Heart right ventricle (tissue), 16 donors: ENCODE data around the gene PFKP. TPM values are rescaled to one million over a fixed set of nuclear protein-coding genes. Genes with fewer than 3 reads are reported as not detected.
A peak's percentile ranks its signal among the peaks of the same experiment; 100 is the strongest.

Experiments used
- ATAC-seq, 8 donors: fragments of 200-7000 bp; cut with Tn5 transposase; one replicate each; pipeline ENCODE4 v1.9.1; 2020; ENCODE audit warnings: mild to moderate bottlenecking in 8 of 8, moderate library complexity in 8 of 8, moderate number of reproducible peaks in 1 of 8
- DNase-seq, 2 donors: peaks; one replicate each; pipeline ENCODE4 v3.0.0-alpha.2; 2020
- H3K27ac ChIP-seq, 10 donors: fragments of 200-600 bp; sonication (generic) in 2 of 10; one replicate each; pipeline versions ENCODE4 v1.5.0 to v1.8.0; 2020 to 2022; ENCODE audit warnings: mild to moderate bottlenecking in 3 of 10
- H3K27me3 ChIP-seq, 7 donors: fragments of 200-600 bp; one replicate each; pipeline ENCODE4 v1.8.0; 2021 to 2022; ENCODE audit warnings: mild to moderate bottlenecking in 2 of 7
- H3K36me3 ChIP-seq, 9 donors: fragments of 200-600 bp; sonication (generic) in 1 of 9; one replicate each; pipeline versions ENCODE4 v1.5.0 to v1.8.0; 2020 to 2022; ENCODE audit warnings: mild to moderate bottlenecking in 2 of 9
- H3K4me1 ChIP-seq, 9 donors: fragments of 200-600 bp; sonication (generic) in 1 of 9; one replicate each; pipeline versions ENCODE4 v1.5.0 to v1.8.0; 2020 to 2022; ENCODE audit warnings: mild to moderate bottlenecking in 4 of 9
- H3K4me3 ChIP-seq, 10 donors: fragments of 200-600 bp; sonication (generic) in 2 of 10; one replicate each; pipeline versions ENCODE4 v1.5.0 to v1.8.0; 2020 to 2022; ENCODE audit warnings: mild to moderate bottlenecking in 7 of 10, moderate library complexity in 2 of 10
- H3K9me3 ChIP-seq, 11 donors: fragments of 200-600 bp in 10 of 11; sonication (generic) in 2 of 11; one replicate each; pipeline versions ENCODE4 v1.5.0 to v1.8.0; 2013 to 2022; ENCODE audit warnings: mild to moderate bottlenecking in 2 of 11, control low read depth in 1 of 11, moderate library complexity in 1 of 11
- WGBS, 2 donors: extraction: QIAGEN DNeasy Blood & Tissue Kit; methylation state at CpG; one replicate each; pipeline ENCODE4 v1.1.7; 2013; ENCODE audit warnings: inconsistent platforms in 1 of 2; 5-methylcytosine and 5-hydroxymethylcytosine counted together
- intact Hi-C, 10 donors: fragments of 100-400 bp; cut with DNase I; formaldehyde crosslinking; loops; one replicate each; pipeline versions ENCODE4 v1.11.1 to v1.14.2; 2022
- polyA plus RNA-seq, 2 donors: library from polyadenylated mRNA; stranded (reverse); fragments of 200-250 nt; gene quantifications; one replicate each; pipeline ENCODE4 v1.2.3, GENCODE V29; 2013
- total RNA-seq, 10 donors: library from RNA; stranded (reverse); fragmentation: NEBNext Ultra II Directional in 3 of 10; extraction: Animal tissue kit (Norgen Biotek cat#: 25700) in 3 of 10; gene quantifications; one replicate each; pipeline versions ENCODE4 v1.2.1 to v1.2.4, GENCODE V29; 2021 to 2023
- TF ChIP-seq, protein P1 (sequence below), 9 donors: fragments of 200-600 bp; sonication (generic) in 2 of 9; IDR thresholded peaks; one replicate each; pipeline versions ENCODE4 v1.5.0 to v1.8.0; 2021 to 2022; ENCODE audit warnings: antibody characterized with exemption in 9 of 9, mild to moderate bottlenecking in 5 of 9, moderate library complexity in 1 of 9
- donor health status: Arrhythmogenic right ventricular cardiomyopathy.
- donor health status: ischemic (EF 13 %, LVEDD 7.1; RV severe dilation, severe dysfunction).
- donor health status: healthy with polysubstance abuse.
- donor health status: DM: no; HTN: yes; CAD: no.
- donor health status: DM: no; HTN: no; CAD: no.
- donor health status: ischemic (EF 25% LVEDD 6.9; RV normal size, moderate dysfunction).
- donor health status: ischemic (EF 25% LVEDD 5.7; RV mildly dilated, moderate dysfunction).
- donor health status: healthy.
- donor health status: DM: yes; HTN: yes; CAD: no.
- donor health status: Ischemic cardiomyopathy.
- donor health status: ischemic (EF 35%, LVEDD 5.7; RV mildly dilated, moderate dysfunction).
- donor health status: nonischemic (EF 11% LVEDD 7.7; RV severe dilation, severe dysfunction).
- donor health status: DM: yes; HTN: yes; CAD: no.
- donor health status: PGD.
- donor health status: ischemic (EF 29% LVEDD 5.4; RV normal size, mild dysfunction).
- donor health status: nonischemic (EF 23%, LVEDD 6.1; RV moderate dilation, normal function).

The PFKP gene
- total and polyA plus RNA-seq, 12 donors: 68.3 to 316 (median 220) TPM

DNA sequence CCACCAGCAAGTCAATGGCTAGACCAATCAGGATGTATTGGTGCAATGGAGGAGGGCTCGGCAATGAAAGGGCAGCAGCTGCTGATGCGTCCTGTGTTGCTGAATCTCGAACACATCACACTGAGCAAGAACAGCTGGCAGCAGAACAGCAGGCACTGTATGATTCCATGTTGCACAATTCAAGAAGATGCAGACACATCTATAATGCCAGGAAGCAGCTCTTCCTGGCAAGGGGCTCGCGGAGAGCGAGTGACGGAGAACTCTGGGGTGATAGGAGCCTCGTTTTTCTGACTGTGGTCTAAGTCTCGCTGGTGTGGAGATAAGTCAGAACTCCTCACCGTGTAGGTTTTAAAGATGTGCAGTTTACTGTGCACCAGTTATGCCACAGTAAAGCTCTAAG lies 24.8 kb upstream of the PFKP start:
- H3K9me3 ChIP-seq: peaks cover 0 to 4% (median 0%) of the 10 kb centered on the region in 11 donors
- no peak overlapping the region for H3K27ac ChIP-seq
- TF ChIP-seq, protein P1, sequence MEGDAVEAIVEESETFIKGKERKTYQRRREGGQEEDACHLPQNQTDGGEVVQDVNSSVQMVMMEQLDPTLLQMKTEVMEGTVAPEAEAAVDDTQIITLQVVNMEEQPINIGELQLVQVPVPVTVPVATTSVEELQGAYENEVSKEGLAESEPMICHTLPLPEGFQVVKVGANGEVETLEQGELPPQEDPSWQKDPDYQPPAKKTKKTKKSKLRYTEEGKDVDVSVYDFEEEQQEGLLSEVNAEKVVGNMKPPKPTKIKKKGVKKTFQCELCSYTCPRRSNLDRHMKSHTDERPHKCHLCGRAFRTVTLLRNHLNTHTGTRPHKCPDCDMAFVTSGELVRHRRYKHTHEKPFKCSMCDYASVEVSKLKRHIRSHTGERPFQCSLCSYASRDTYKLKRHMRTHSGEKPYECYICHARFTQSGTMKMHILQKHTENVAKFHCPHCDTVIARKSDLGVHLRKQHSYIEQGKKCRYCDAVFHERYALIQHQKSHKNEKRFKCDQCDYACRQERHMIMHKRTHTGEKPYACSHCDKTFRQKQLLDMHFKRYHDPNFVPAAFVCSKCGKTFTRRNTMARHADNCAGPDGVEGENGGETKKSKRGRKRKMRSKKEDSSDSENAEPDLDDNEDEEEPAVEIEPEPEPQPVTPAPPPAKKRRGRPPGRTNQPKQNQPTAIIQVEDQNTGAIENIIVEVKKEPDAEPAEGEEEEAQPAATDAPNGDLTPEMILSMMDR (IDR thresholded peaks at IDR 0.05): no peak
- ATAC-seq (no peak), DNase-seq (no peak)
- H3K36me3 ChIP-seq: no peaks in the 10 kb centered on the region
- peaks cover 4 to 18% (median 11%) of the 10 kb centered on the region in 9 donors for H3K4me1 ChIP-seq
- no peak overlapping the region for H3K4me3 ChIP-seq
- H3K27me3 ChIP-seq: peaks cover 0 to 3% (median 0%) of the 10 kb centered on the region in 7 donors
- 68 to 71% methylated on average over 10 of the region's 10 CpGs for WGBS, 2 donors
- intact Hi-C loops: loop anchor here in 9 of 10 donors (2.0 to 10.0 kb wide), 9 partner anchors 105 to 1938 kb away; no protein-coding TSS in a partner anchor

DNA sequence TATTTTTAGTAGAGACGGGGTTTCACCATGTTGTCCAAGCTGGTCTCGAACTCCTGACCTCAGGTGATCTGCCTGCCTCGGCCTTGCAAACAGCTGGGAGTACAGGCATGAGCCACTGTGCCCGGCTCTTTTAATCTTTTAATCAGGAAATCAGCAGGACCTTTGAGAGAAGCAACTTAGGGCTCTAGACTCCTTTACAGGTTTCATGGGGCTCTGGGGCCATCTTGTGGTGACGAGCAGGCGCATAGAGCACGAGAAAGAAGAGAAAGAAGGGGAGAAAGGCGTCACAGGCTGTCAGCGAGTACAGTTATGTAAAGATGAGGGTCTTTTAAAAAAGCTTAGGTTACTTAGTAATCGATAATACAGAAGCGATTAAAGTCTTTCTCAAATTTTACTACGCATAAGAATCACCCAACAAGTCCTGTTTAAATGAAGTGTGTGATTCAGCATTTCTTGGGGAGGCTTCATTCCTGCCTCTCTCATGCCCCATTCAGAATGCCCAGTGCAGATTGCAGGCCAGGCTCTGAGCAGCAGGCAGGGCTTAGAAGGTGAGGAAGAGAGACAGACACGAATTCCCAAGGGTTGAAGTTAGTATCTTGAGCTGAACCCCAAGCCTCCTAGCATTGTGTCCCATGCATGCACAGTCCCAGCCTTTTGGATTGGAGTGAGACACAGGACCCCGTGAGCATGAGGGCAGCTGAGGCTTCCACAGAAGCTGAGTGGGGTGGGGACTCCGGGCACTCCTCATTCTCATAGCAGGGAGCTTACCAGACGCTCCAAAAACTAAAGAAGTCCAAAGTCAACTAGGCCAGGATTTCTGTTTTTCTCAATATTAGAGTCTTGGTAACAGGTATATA lies 23.6 kb upstream of the PFKP start:
- DNase-seq (peak; percentile 33 to 52), ATAC-seq (peak; percentile 62 to 83 (median 71))
- Histone ChIP-seq H3K27me3 (no peaks in the 10 kb centered on the region), H3K9me3 (peaks cover 0 to 4% (median 0%) of the 10 kb centered on the region in 11 donors), H3K4me1 (peaks cover 4 to 24% (median 11%) of the 10 kb centered on the region in 9 donors), H3K36me3 (no peaks in the 10 kb centered on the region), H3K4me3 (no peak overlapping the region), H3K27ac (peak overlapping the region in 6 of 10 donors; percentile 4 to 66 (median 54))
- intact Hi-C loops: loop anchor here in 9 of 10 donors (1.0 to 10.0 kb wide), 10 partner anchors 106 to 1939 kb away; no protein-coding TSS in a partner anchor
- WGBS, 2 donors: 25 to 26% methylated on average over 16 of the region's 16 CpGs
- TF ChIP-seq, protein P1 (IDR thresholded peaks at IDR 0.05): peak; percentile 37 to 87 (median 72)

DNA sequence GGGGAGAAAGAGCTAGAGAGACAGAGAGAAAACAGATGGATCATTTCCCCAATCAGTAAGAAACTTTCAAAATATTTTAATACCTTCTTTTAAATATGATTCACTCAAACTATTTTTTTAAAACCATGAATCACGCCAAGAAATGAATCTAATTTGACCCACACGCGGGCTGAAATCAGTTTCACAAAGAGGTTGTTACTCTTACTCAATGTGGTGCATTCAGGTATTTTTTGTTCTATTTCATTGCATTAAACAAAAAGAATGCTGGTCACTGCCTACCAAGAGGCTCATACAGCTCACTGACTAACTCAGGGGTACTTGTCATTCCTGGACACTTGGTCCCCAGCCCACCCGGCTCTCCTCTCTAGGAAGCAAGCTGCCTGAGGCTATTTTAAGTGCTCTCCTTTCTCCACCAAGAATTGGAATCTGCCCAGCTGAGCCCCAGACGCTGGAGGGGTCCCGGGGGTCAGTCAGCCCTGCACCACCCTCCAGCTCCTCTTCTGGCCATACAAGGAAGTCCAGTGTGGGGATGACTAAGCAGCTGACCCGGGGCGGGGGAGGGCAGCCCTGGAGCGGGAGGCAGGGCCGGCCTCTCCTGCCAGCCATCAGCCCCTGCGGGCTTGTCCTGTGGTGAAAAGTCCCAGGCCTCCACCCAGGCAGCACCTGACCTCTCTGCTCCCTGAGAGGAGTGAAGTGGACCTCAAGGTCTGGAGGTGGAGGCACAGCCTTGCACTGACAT lies 21.7 kb upstream of the PFKP start:
- no peak overlapping the region for H3K4me3 ChIP-seq
- DNase-seq (peak; percentile 55 to 59), ATAC-seq (peak; percentile 78 to 91 (median 88))
- intact Hi-C loops: loop anchor here in 5 of 10 donors (10.0 kb wide), 4 partner anchors 121 to 1941 kb away; no protein-coding TSS in a partner anchor
- peaks cover 4 to 25% (median 14%) of the 10 kb centered on the region in 9 donors for H3K4me1 ChIP-seq
- H3K9me3 ChIP-seq: no peaks in the 10 kb centered on the region
- TF ChIP-seq, protein P1 (IDR thresholded peaks at IDR 0.05): peak in 2 of 9 donors; percentile 25 to 35
- H3K36me3 ChIP-seq: no peaks in the 10 kb centered on the region
- H3K27ac ChIP-seq: peak overlapping the region in 7 of 10 donors; percentile 28 to 77 (median 76)
- no peaks in the 10 kb centered on the region for H3K27me3 ChIP-seq
- 17 to 28% methylated on average over 11 of the region's 11 CpGs for WGBS, 2 donors
